Spinal cord (tissue), 10 donors: Measurements from ENCODE around the gene CYLD. TPM values are rescaled to one million over a fixed set of nuclear protein-coding genes. Genes with fewer than 3 reads are reported as not detected.

Experiments used
- DNase-seq, 6 donors: peaks; one replicate each; pipeline versions ENCODE4 v3.0.0 to v3.0.0-alpha.2; 2013 to 2015; ENCODE audit warnings: low spot score in 6 of 6, low read depth in 4 of 6
- H3K27ac ChIP-seq: one replicate; pipeline ENCODE4 v1.5.1; 2013; ENCODE audit warnings: low read depth, low read length, control low read depth
- H3K27me3 ChIP-seq: one replicate; pipeline ENCODE4 v1.6.1; 2013; ENCODE audit warnings: low read length; ENCODE audit not compliant: control insufficient read depth, insufficient read depth
- H3K36me3 ChIP-seq: one replicate; pipeline ENCODE4 v1.6.1; 2013; ENCODE audit warnings: low read length; ENCODE audit not compliant: control insufficient read depth, insufficient read depth
- H3K4me1 ChIP-seq: one replicate; pipeline ENCODE4 v1.6.1; 2013; ENCODE audit warnings: low read length; ENCODE audit not compliant: control insufficient read depth, insufficient read depth
- H3K4me3 ChIP-seq: one replicate; pipeline ENCODE4 v1.5.1; 2013; ENCODE audit warnings: low read depth, low read length, control low read depth
- H3K9me3 ChIP-seq: one replicate; pipeline ENCODE4 v1.6.1; 2013; ENCODE audit warnings: low read length; ENCODE audit not compliant: control insufficient read depth, insufficient read depth
- WGBS: methylation state at CpG from one replicate; pipeline ENCODE4 v1.1.5; 2013; ENCODE audit warnings: missing lambda C conversion rate; ENCODE audit not compliant: insufficient coverage; 5-methylcytosine and 5-hydroxymethylcytosine counted together
- polyA plus RNA-seq, 2 donors: library from polyadenylated mRNA; unstranded; fragments of 120-200 nt; gene quantifications; one replicate each; pipeline ENCODE4 v1.2.1, GENCODE V29; 2013; ENCODE audit not compliant: insufficient read length in 2 of 2
- total RNA-seq, 2 donors: library from RNA; depleted of rRNA in 1 of 2; stranded (reverse); fragments of 120-200 nt in 1 of 2; fragments of >200 nt in 1 of 2; gene quantifications; one replicate each; pipeline versions ENCODE4 v1.2.3 to v1.2.4, GENCODE V29; 2013 to 2014
- donor health status: healthy.

The CYLD gene
- total and polyA plus RNA-seq, 4 donors: 28.4 to 65.8 (median 36.2) TPM

DNA sequence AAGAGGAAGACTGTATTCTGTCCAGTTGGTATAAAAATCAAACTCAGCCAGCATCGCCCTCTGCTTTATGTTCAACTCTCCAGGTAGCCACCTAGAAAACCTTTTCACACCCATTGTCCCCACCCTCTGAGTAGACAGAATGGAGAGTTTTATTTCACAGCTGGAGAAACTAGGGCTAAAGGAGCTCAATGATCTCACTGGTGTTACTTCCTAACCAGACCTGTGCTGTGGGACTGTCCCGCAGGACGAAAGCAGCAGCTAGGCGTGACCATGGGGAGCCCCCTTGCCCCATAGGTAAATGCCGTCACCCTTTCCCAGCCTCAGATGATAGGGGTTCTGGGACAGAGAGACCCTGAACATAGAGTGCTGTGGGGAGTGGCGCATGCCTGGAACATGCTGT is 67.7 kb downstream of the CYLD start:
- H3K36me3 ChIP-seq: no peaks in the 10 kb centered on the region
- 100% methylated on average over 5 of the region's 6 CpGs for WGBS
- peaks cover 13% of the 10 kb centered on the region for H3K4me1 ChIP-seq
- no peak overlapping the region for H3K4me3 ChIP-seq
- no peaks in the 10 kb centered on the region for H3K9me3 ChIP-seq
- H3K27me3 ChIP-seq: no peaks in the 10 kb centered on the region
- H3K27ac ChIP-seq: no peak overlapping the region
- no peak for DNase-seq

DNA sequence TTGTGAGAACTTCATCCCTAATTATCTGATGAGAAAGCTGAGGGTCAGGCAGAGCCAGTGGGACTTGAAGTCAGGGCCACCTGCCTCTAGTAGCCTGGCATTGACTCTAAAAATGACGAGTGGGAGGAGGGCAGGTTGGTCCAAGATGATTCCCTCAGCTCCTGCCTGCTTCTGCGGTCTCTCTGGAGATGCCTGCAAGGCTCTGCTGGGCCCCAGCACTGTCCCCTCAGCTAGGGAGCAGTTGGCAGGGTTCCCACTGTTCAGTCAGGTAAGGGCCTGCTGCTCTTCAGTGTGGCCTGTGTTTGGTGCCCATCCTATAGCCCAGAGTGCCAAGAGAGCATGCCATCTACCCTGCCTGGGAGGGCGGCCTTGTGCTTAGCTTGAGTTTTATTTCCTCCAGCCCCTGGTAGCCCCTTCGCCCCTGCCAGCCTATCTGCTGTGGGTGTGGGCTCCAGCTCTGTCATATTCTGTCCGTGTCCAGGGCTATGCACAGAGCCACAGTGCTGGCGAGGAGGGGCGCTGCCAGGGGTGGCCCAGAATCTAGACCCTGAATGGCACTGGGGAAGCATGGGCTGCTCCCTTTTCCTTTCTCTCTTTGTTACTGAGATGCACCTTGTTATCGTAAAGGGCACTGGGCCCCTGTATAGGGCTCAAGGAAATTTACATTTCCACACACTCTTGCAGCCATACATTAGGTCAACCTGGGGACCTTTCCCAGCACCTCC is 68.5 kb downstream of the CYLD start:
- WGBS: 93% methylated on average over 8 of the region's 8 CpGs

DNA sequence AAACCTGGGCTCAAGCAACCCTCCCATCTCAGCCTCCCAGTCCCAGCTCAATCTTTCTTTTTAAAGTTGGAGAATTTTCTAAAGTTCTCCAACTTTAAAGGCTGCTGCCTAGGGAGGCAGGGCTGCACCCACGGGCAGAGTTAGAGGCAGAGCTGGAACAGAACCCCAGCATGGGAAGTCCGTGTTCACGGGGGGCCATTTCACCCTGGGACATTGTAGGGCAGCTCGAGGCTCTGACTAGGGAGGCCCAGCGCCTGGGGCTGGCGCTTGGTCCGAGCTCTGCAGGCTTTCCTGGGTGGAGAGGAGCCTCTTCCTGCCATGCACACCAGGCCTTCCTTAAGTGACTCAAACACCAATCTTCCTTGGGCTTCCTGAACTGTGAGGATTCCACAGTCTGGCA is 70.2 kb downstream of the CYLD start:
- Histone ChIP-seq H3K27me3 (no peaks in the 10 kb centered on the region), H3K4me3 (no peak overlapping the region), H3K9me3 (no peaks in the 10 kb centered on the region), H3K36me3 (no peaks in the 10 kb centered on the region), H3K27ac (no peak overlapping the region), H3K4me1 (peaks cover under 1% of the 10 kb centered on the region)
- DNase-seq: no peak
- WGBS: 98% methylated on average over 7 of the region's 7 CpGs

More for the DNA sequence above, 68.5 kb downstream of the CYLD start:
- Histone ChIP-seq H3K4me3 (no peak overlapping the region), H3K27ac (no peak overlapping the region), H3K4me1 (peaks cover 13% of the 10 kb centered on the region), H3K27me3 (no peaks in the 10 kb centered on the region), H3K36me3 (no peaks in the 10 kb centered on the region), H3K9me3 (no peaks in the 10 kb centered on the region)
- DNase-seq: no peak

DNA sequence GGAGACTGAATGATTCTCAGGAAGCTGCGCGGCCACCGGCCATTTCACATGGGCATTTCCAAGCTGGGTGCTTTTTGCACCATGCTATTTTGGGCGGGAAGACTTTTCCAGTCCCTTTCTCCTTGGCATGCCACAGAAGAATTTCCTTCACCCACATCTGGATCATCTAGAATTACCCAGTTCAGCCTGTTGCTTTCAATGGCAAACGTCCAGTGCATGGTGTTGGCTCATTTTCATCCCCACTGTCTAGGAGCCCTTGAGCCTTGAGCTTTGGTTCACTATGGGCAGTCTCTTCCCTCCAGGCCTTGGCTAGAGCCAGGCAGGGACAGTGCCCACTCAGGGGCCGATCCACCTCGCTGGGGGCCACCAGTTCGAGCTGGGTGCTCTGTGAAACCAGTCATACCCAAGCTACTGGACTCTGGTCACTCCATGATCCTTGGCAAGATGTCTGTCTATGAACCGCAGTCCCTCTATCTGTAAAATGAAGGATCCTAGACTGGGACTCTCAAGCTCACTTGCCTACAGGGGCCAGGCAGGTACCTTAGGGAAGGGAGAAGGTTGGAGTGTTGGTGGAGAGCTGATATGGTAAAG is 71.1 kb downstream of the CYLD start:
- Histone ChIP-seq H3K27ac (no peak overlapping the region), H3K27me3 (no peaks in the 10 kb centered on the region), H3K9me3 (no peaks in the 10 kb centered on the region), H3K36me3 (no peaks in the 10 kb centered on the region), H3K4me3 (no peak overlapping the region), H3K4me1 (no peaks in the 10 kb centered on the region)
- WGBS: 96% methylated on average over 6 of the region's 9 CpGs
- no peak for DNase-seq

DNA sequence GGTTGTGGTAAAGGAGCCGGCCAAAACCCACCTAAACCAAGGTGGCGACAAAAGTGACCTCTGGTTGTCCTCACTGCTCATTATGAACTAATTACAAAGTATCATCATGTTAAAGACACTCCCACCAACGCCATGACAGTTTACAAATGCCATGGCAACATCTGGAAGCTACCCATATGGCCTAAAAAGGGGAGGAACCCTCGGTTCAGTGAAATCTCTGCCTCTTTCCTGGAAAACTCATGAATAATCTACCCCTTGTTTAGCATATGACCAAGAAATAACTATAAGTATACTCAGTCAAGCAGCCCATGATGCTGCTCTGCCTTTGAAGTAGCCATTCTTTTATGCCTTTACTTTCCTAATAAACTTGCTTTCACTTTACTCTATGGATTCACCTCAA is 72.2 kb downstream of the CYLD start:
- H3K27ac ChIP-seq: no peak overlapping the region
- no peaks in the 10 kb centered on the region for H3K9me3 ChIP-seq
- H3K4me3 ChIP-seq: no peak overlapping the region
- no peak for DNase-seq
- H3K4me1 ChIP-seq: no peaks in the 10 kb centered on the region
- H3K27me3 ChIP-seq: no peaks in the 10 kb centered on the region
- WGBS: 89% methylated on average over 3 of the region's 4 CpGs
- no peaks in the 10 kb centered on the region for H3K36me3 ChIP-seq

DNA sequence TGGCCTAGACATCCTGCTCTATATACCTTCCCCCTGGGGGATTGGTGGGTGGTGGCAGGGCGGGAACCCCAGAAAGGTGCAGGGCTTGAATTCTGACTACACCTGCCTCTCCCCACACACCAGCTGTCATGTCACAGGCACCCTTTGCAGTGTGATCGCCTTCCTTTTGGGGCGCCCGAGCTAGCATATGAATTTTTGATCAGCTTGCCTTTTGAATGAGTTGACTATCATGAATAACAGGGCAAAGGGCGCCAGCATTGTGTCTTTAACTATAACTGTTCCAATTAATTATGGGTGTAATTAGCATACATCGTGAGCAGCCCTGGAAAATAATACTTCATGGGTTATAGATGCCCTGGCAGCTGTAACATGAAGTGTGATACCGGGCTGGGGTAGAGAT is 72.7 kb downstream of the CYLD start:
- WGBS: no CpG with 5 or more reads among the region's 7 CpGs
- no peaks in the 10 kb centered on the region for H3K36me3 ChIP-seq
- no peaks in the 10 kb centered on the region for H3K4me1 ChIP-seq
- H3K27me3 ChIP-seq: no peaks in the 10 kb centered on the region
- no peak overlapping the region for H3K4me3 ChIP-seq
- no peak overlapping the region for H3K27ac ChIP-seq
- H3K9me3 ChIP-seq: no peaks in the 10 kb centered on the region
- DNase-seq: no peak

DNA sequence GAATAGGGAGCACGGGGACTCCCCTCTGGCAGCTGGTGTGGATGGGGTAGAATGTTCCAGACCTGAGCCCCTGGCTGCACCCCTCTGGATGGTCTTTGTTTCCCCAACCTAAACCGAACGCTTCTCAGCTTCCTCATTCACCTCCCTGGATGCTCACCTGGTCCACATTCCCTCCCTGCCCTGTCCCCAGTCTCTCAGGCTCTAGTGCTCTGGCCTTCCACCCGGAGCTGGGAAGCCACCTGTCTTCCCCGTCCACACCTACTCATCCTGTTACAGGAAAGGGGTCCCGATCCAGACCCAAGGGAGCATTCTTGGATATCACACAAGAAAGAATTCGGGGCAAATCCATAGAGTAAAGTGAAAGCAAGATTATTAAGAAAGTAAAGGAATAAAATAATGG is 73.5 kb downstream of the CYLD start:
- Histone ChIP-seq H3K27me3 (no peaks in the 10 kb centered on the region), H3K36me3 (no peaks in the 10 kb centered on the region), H3K4me1 (no peaks in the 10 kb centered on the region), H3K27ac (no peak overlapping the region), H3K9me3 (no peaks in the 10 kb centered on the region), H3K4me3 (no peak overlapping the region)
- no peak for DNase-seq
- 88% methylated on average over 3 of the region's 7 CpGs for WGBS

DNA sequence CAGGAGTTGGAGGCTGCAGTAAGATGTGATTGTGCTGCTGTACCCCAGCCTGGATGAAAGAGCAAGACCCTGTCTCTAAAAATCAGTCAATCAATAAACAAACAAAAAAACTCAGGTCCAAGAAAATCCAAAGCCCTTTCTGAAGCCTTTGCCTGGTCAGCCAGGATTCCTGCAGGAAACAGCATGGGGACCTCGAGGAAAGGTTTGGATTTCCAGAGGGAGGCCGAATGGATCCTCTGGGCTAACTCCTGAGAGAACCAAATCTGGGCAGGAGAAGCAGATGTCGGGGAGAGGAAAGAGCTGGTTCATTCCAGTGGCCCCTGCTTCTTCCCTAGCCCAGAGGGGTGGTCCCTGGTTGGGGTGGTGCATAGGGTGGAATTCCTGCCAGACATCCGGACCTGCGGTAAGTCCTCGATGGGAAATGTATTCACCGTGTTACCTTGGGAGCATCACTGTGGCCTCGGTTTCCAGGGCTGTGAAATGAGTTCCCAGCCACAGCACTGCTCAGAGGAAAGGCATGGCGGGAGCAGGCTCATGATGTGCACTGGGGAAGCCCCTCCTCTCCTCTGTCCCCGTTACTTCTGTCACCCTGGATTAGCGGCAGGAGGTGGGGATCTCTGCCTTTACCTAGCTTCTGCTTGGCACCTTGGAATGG is 75.1 kb downstream of the CYLD start:
- Histone ChIP-seq H3K4me1 (no peaks in the 10 kb centered on the region), H3K4me3 (no peak overlapping the region), H3K9me3 (no peaks in the 10 kb centered on the region), H3K27ac (no peak overlapping the region), H3K27me3 (no peaks in the 10 kb centered on the region), H3K36me3 (no peaks in the 10 kb centered on the region)
- no peak for DNase-seq
- WGBS: 95% methylated on average over 9 of the region's 11 CpGs

DNA sequence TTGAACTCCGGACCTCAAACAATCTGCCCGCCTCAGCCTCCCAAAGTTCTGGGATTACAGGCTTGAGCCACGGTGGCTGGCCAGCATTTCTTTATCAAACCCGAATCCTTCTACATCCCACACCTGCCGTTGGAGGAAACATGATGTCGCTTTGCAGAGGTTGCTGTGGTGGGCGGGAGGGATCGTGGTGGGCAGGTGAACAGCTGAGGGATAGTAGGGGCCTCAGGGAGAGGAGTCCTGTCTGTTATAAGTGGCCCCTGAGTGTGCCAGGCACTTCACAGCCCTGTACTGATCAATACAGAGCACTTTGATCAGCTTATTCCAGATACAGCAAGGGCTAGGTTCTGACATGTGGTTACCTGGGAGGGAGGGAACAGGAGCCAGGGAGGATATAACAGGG is 76.5 kb downstream of the CYLD start:
- no peak for DNase-seq
- no peak overlapping the region for H3K27ac ChIP-seq
- 93% methylated on average over 3 of the region's 8 CpGs for WGBS
- H3K36me3 ChIP-seq: no peaks in the 10 kb centered on the region
- no peaks in the 10 kb centered on the region for H3K9me3 ChIP-seq
- no peaks in the 10 kb centered on the region for H3K27me3 ChIP-seq
- no peaks in the 10 kb centered on the region for H3K4me1 ChIP-seq
- H3K4me3 ChIP-seq: no peak overlapping the region

DNA sequence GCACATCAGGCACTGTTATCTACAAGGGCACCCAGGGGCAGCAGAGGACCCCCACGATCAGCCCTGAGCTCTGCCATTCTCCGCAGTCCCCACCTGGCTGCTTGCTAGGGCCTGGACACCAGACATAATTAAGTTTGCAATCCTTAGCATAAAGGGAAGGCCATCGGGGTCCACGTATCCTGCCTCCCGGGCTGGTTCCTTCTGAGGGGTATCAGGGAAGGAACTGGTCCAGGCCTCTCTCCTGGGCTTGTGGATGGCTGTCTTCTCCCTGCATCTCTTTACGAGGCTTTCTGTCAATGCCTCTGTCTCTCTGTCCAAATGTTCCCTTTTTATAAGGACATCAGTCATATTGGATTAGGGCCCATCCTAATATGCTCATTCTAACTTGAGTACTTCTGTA is 77.8 kb downstream of the CYLD start:
- 93% methylated on average over 6 of the region's 6 CpGs for WGBS

More for the DNA sequence above, 77.8 kb downstream of the CYLD start:
- no peak for DNase-seq
- no peaks in the 10 kb centered on the region for H3K36me3 ChIP-seq
- H3K27me3 ChIP-seq: no peaks in the 10 kb centered on the region
- no peaks in the 10 kb centered on the region for H3K4me1 ChIP-seq
- H3K4me3 ChIP-seq: no peak overlapping the region
- no peak overlapping the region for H3K27ac ChIP-seq
- H3K9me3 ChIP-seq: no peaks in the 10 kb centered on the region
